Activated CD8-positive, alpha-beta T cell treated with anti-CD3 and anti-CD28 coated beads for 36 hours (primary cell): ENCODE measurements around the gene ZNF148. TPM values are rescaled to one million over a fixed set of nuclear protein-coding genes. Genes with fewer than 3 reads are reported as not detected.
A peak's percentile ranks its signal among the peaks of the same experiment; 100 is the strongest.

Experiments used
- ATAC-seq: fragments of 200-7000 bp; cut with Tn5 transposase; one replicate; pipeline ENCODE4 v1.10.0; 2021; ENCODE audit warnings: mild to moderate bottlenecking, moderate library complexity
- CTCF ChIA-PET: fragments of 350-600 bp; sonication (Branson Sonifier 250); formaldehyde crosslinking; loops from one replicate; lab custom pipeline; 2021; ENCODE audit warnings: antibody characterized with exemption; lab: Charles Lee
- POLR2A ChIA-PET: fragments of 350-600 bp; sonication (Branson Sonifier 250); formaldehyde crosslinking; loops from one replicate; lab custom pipeline; 2021; ENCODE audit warnings: antibody characterized with exemption; lab: Charles Lee
- DNase-seq: peaks from one replicate; pipeline ENCODE4 v3.0.0-alpha.2; 2020
- H3K27ac Mint-ChIP-seq: one replicate; pipeline ENCODE4 v1.8.0; 2021; ENCODE audit warnings: mild to moderate bottlenecking, mixed read lengths
- H3K27me3 Mint-ChIP-seq: one replicate; pipeline ENCODE4 v1.8.0; 2021; ENCODE audit warnings: mixed read lengths
- H3K36me3 Mint-ChIP-seq: one replicate; pipeline ENCODE4 v1.8.0; 2021; ENCODE audit warnings: low read depth, mixed read lengths
- H3K4me1 Mint-ChIP-seq: one replicate; pipeline ENCODE4 v1.8.0; 2021; ENCODE audit warnings: low read depth, mixed read lengths
- H3K4me3 Mint-ChIP-seq: one replicate; pipeline ENCODE4 v1.8.0; 2021; ENCODE audit warnings: mild to moderate bottlenecking, moderate library complexity, mixed read lengths
- H3K9me3 Mint-ChIP-seq: one replicate; pipeline ENCODE4 v1.8.0; 2021; ENCODE audit warnings: mixed read lengths
- intact Hi-C: fragments of 100-400 bp; cut with micrococcal nuclease; formaldehyde crosslinking; loops from one replicate; pipeline ENCODE4 v1.10.0; 2022
- total RNA-seq, 2 experiments: library from RNA; stranded (reverse); gene quantifications; one replicate each; pipeline ENCODE4 v1.2.3, GENCODE V29; 2021
- TF ChIP-seq, protein P1 (sequence below): fragments of 200-600 bp; IDR thresholded peaks from one replicate; pipeline ENCODE4 v1.8.0; 2022; ENCODE audit warnings: antibody characterized with exemption, mild to moderate bottlenecking

Gene ZNF148
- total RNA-seq, 2 experiments from 2014 or later, result 36.3 to 36.9 TPM

- Mint-ChIP-seq H3K4me3 (no peak overlapping the region), H3K27ac (no peak overlapping the region), H3K27me3 (no peaks in the 10 kb centered on the region), H3K9me3 (peaks cover 8% of the 10 kb centered on the region), H3K4me1 (peaks cover 42% of the 10 kb centered on the region), H3K36me3 (peaks cover 21% of the 10 kb centered on the region)
- ChIA-PET CTCF (interaction anchor here (1.0 kb wide), 1 partner anchor 35 kb away, joined by 3 read pairs; no protein-coding TSS in a partner anchor), POLR2A (interaction anchor here (0.6 to 0.9 kb wide), 2 partner anchors 17 to 257 kb away, joined by 3 read pairs; no protein-coding TSS in a partner anchor)
- DNase-seq (no peak), ATAC-seq (peak; percentile 37)
- intact Hi-C loops, result no loop called here
- TF ChIP-seq, protein P1, sequence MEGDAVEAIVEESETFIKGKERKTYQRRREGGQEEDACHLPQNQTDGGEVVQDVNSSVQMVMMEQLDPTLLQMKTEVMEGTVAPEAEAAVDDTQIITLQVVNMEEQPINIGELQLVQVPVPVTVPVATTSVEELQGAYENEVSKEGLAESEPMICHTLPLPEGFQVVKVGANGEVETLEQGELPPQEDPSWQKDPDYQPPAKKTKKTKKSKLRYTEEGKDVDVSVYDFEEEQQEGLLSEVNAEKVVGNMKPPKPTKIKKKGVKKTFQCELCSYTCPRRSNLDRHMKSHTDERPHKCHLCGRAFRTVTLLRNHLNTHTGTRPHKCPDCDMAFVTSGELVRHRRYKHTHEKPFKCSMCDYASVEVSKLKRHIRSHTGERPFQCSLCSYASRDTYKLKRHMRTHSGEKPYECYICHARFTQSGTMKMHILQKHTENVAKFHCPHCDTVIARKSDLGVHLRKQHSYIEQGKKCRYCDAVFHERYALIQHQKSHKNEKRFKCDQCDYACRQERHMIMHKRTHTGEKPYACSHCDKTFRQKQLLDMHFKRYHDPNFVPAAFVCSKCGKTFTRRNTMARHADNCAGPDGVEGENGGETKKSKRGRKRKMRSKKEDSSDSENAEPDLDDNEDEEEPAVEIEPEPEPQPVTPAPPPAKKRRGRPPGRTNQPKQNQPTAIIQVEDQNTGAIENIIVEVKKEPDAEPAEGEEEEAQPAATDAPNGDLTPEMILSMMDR, result no peak
Observed at GRCh38 chr3:125332504-125332903, 42.6 kb downstream of the ZNF148 start.

DNA sequence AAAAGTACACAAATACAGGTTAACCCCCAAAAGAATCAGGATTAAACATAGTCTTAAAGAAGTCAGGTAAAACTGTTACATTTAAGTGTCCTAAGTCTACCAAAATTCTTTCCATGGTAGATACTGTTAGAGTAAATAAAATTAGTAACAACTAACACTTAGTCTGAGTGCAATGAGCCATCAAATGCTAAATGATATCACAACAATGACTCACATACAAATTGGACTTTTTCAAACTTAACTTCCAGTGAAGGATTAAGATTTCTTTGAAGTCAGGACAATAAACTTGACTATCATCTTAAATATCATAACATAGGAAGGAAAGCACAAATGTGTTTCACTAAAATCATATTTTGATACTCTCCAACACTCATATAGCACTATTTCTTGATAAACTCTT is 43.9 kb downstream of the ZNF148 start:
- no peak overlapping the region for H3K4me3 Mint-ChIP-seq
- ChIA-PET CTCF (no interaction called here), POLR2A (no interaction called here)
- H3K4me1 Mint-ChIP-seq, result peaks cover 35% of the 10 kb centered on the region
- peaks cover 30% of the 10 kb centered on the region for H3K36me3 Mint-ChIP-seq
- DNase-seq (no peak), ATAC-seq (no peak)
- H3K27me3 Mint-ChIP-seq, result no peaks in the 10 kb centered on the region
- intact Hi-C loops, result no loop called here
- peaks cover 8% of the 10 kb centered on the region for H3K9me3 Mint-ChIP-seq
- peak overlapping the region; percentile 31 for H3K27ac Mint-ChIP-seq
- TF ChIP-seq, protein P1, result no peak

DNA sequence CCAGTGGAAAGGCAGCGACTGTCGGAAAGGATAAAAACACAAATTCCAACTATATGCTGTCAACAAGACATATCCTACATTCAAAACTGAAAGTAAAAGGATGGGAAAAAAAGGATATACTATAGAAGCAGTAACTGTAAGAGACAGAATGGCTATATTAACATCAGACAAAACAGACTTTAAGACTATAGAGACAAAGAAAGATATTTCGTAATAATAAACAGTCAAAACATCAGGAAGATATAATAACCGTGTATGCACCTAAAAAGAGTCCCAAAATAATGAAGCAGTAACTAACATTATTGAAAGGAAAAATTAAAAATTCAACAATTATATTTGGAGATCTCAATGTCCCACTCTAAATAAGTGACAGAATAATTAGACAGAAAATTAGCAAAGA is 48.2 kb downstream of the ZNF148 start:
- intact Hi-C loops, result no loop called here
- CTCF ChIA-PET, result no interaction called here
- Mint-ChIP-seq H3K27me3 (no peaks in the 10 kb centered on the region), H3K36me3 (peaks cover 36% of the 10 kb centered on the region), H3K9me3 (peaks cover 9% of the 10 kb centered on the region), H3K4me1 (peaks cover 15% of the 10 kb centered on the region), H3K4me3 (no peak overlapping the region), H3K27ac (no peak overlapping the region)
- TF ChIP-seq, protein P1, result no peak
- DNase-seq, result no peak
- POLR2A ChIA-PET, result no interaction called here
- ATAC-seq, result no peak

GRCh38 chr3:125325746-125326145 is 49.4 kb downstream of the ZNF148 start:
- ChIA-PET POLR2A (no interaction called here), CTCF (interaction anchor here (0.5 kb wide), 1 partner anchor 20 kb away, joined by 4 read pairs; no protein-coding TSS in a partner anchor)
- Mint-ChIP-seq H3K9me3 (peaks cover 9% of the 10 kb centered on the region), H3K27me3 (no peaks in the 10 kb centered on the region), H3K36me3 (peaks cover 32% of the 10 kb centered on the region), H3K27ac (peak overlapping the region; percentile 20), H3K4me3 (no peak overlapping the region), H3K4me1 (peaks cover 6% of the 10 kb centered on the region)
- intact Hi-C loops, result no loop called here
- ATAC-seq, result no peak
- TF ChIP-seq, protein P1, result no peak
- DNase-seq, result no peak

DNA sequence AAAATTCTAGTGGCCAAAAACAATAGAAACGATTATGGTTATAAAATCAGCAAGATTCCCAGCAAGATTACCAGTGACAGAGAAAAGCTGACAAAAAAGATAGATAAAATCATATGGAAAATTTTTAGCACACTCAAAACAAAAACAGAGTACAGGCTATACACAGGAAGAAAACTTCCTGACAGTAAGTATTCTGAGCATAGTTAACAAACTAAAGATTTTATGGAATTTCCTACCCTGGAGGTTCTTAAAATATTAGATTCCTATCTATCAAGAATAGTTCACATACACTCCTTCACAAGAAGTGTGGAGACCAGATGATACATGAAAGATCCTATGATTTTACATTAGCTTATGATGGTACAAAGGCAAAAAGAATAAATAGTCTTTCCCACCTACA is 50.8 kb downstream of the ZNF148 start:
- Mint-ChIP-seq H3K4me3 (no peak overlapping the region), H3K27ac (no peak overlapping the region), H3K4me1 (peaks cover 9% of the 10 kb centered on the region), H3K9me3 (peaks cover 9% of the 10 kb centered on the region), H3K36me3 (peaks cover 33% of the 10 kb centered on the region), H3K27me3 (no peaks in the 10 kb centered on the region)
- ChIA-PET CTCF (no interaction called here), POLR2A (no interaction called here)
- TF ChIP-seq, protein P1, result no peak
- no peak for DNase-seq
- intact Hi-C loops, result no loop called here
- no peak for ATAC-seq
